Neuron (in vitro differentiated cells): ENCODE data around the gene COTL1.

Experiments
- H2AFZ ChIP-seq: one replicate; pipeline ENCODE4 v1.6.1; 2013; ENCODE audit warnings: low read depth, mild to moderate bottlenecking, inconsistent platforms, low read length, moderate library complexity
- H3K27me3 ChIP-seq: one replicate; pipeline ENCODE4 v1.6.1; 2013; ENCODE audit warnings: low read length; ENCODE audit not compliant: insufficient read depth
- H3K36me3 ChIP-seq: one replicate; pipeline ENCODE4 v1.6.1; 2013; ENCODE audit warnings: low read length; ENCODE audit not compliant: insufficient read depth
- H3K4me1 ChIP-seq: one replicate; pipeline ENCODE4 v1.6.1; 2013; ENCODE audit warnings: low read length; ENCODE audit not compliant: insufficient read depth
- H3K4me3 ChIP-seq: 2 replicates; pipeline ENCODE4 v1.5.1; 2013; ENCODE audit warnings: mild to moderate bottlenecking, low read length, moderate library complexity
- H3K9me3 ChIP-seq: one replicate; pipeline ENCODE4 v1.6.1; 2013; ENCODE audit warnings: low read length

COTL1 gene

GRCh38 chr16:84577034-84577803 lies 40.7 kb downstream of the COTL1 start:
- Histone ChIP-seq H3K4me1 (no peaks in the 10 kb centered on the region), H3K9me3 (peaks cover 3% of the 10 kb centered on the region), H3K4me3 (no peak overlapping the region), H2AFZ (no peak overlapping the region), H3K27me3 (no peaks in the 10 kb centered on the region), H3K36me3 (no peaks in the 10 kb centered on the region)

GRCh38 chr16:84575914-84576313 lies 42.0 kb downstream of the COTL1 start:
- peaks cover 8% of the 10 kb centered on the region for H3K9me3 ChIP-seq
- no peaks in the 10 kb centered on the region for H3K4me1 ChIP-seq
- H3K4me3 ChIP-seq: no peak overlapping the region
- H2AFZ ChIP-seq: no peak overlapping the region
- H3K36me3 ChIP-seq: no peaks in the 10 kb centered on the region
- H3K27me3 ChIP-seq: no peaks in the 10 kb centered on the region

GRCh38 chr16:84574191-84574590 lies 43.7 kb downstream of the COTL1 start:
- no peak overlapping the region for H2AFZ ChIP-seq
- H3K27me3 ChIP-seq: no peaks in the 10 kb centered on the region
- no peak overlapping the region for H3K4me3 ChIP-seq
- no peaks in the 10 kb centered on the region for H3K36me3 ChIP-seq
- H3K4me1 ChIP-seq: no peaks in the 10 kb centered on the region
- H3K9me3 ChIP-seq: peaks cover 8% of the 10 kb centered on the region

- Histone ChIP-seq H2AFZ (no peak overlapping the region), H3K27me3 (no peaks in the 10 kb centered on the region), H3K36me3 (peaks cover 12% of the 10 kb centered on the region), H3K4me3 (no peak overlapping the region), H3K9me3 (peaks cover 8% of the 10 kb centered on the region), H3K4me1 (no peaks in the 10 kb centered on the region)
Observed at GRCh38 chr16:84572096-84572495, 45.8 kb downstream of the COTL1 start.

- no peaks in the 10 kb centered on the region for H3K4me1 ChIP-seq
- H3K9me3 ChIP-seq: peaks cover 5% of the 10 kb centered on the region
- no peak overlapping the region for H2AFZ ChIP-seq
- no peaks in the 10 kb centered on the region for H3K27me3 ChIP-seq
- H3K36me3 ChIP-seq: peaks cover 12% of the 10 kb centered on the region
- H3K4me3 ChIP-seq: no peak overlapping the region
Observed at GRCh38 chr16:84571506-84571905, 46.4 kb downstream of the COTL1 start.

- H3K4me3 ChIP-seq: no peak overlapping the region
- H3K9me3 ChIP-seq: peaks cover 5% of the 10 kb centered on the region
- no peaks in the 10 kb centered on the region for H3K27me3 ChIP-seq
- H3K4me1 ChIP-seq: no peaks in the 10 kb centered on the region
- H2AFZ ChIP-seq: no peak overlapping the region
- peaks cover 18% of the 10 kb centered on the region for H3K36me3 ChIP-seq
Observed at GRCh38 chr16:84570739-84571403, 47.0 kb downstream of the COTL1 start.

GRCh38 chr16:84569382-84569987 lies 48.4 kb downstream of the COTL1 start:
- no peaks in the 10 kb centered on the region for H3K27me3 ChIP-seq
- peaks cover 25% of the 10 kb centered on the region for H3K36me3 ChIP-seq
- H3K4me1 ChIP-seq: no peaks in the 10 kb centered on the region
- H3K4me3 ChIP-seq: no peak overlapping the region
- H3K9me3 ChIP-seq: peaks cover 5% of the 10 kb centered on the region
- no peak overlapping the region for H2AFZ ChIP-seq

- no peaks in the 10 kb centered on the region for H3K27me3 ChIP-seq
- H3K4me1 ChIP-seq: no peaks in the 10 kb centered on the region
- H3K36me3 ChIP-seq: peaks cover 25% of the 10 kb centered on the region
- no peak overlapping the region for H3K4me3 ChIP-seq
- H2AFZ ChIP-seq: no peak overlapping the region
- peaks cover 5% of the 10 kb centered on the region for H3K9me3 ChIP-seq
Observed at GRCh38 chr16:84568066-84568465, 49.8 kb downstream of the COTL1 start.

GRCh38 chr16:84567286-84567962 lies 50.5 kb downstream of the COTL1 start:
- H3K27me3 ChIP-seq: no peaks in the 10 kb centered on the region
- H2AFZ ChIP-seq: no peak overlapping the region
- peaks cover 5% of the 10 kb centered on the region for H3K9me3 ChIP-seq
- H3K36me3 ChIP-seq: peaks cover 26% of the 10 kb centered on the region
- H3K4me3 ChIP-seq: no peak overlapping the region
- no peaks in the 10 kb centered on the region for H3K4me1 ChIP-seq

- Histone ChIP-seq H3K27me3 (no peaks in the 10 kb centered on the region), H3K4me1 (no peaks in the 10 kb centered on the region), H3K36me3 (peaks cover 32% of the 10 kb centered on the region), H2AFZ (no peak overlapping the region), H3K4me3 (no peak overlapping the region), H3K9me3 (peaks cover 5% of the 10 kb centered on the region)
Observed at GRCh38 chr16:84566545-84567257, 51.2 kb downstream of the COTL1 start.

- Histone ChIP-seq H3K4me1 (no peaks in the 10 kb centered on the region), H3K27me3 (no peaks in the 10 kb centered on the region), H3K36me3 (peaks cover 32% of the 10 kb centered on the region), H2AFZ (no peak overlapping the region), H3K9me3 (no peaks in the 10 kb centered on the region), H3K4me3 (no peak overlapping the region)
Observed at GRCh38 chr16:84565669-84566495, 52.0 kb downstream of the COTL1 start.

- Histone ChIP-seq H2AFZ (no peak overlapping the region), H3K4me1 (peaks cover 3% of the 10 kb centered on the region), H3K9me3 (no peaks in the 10 kb centered on the region), H3K4me3 (no peak overlapping the region), H3K36me3 (peaks cover 32% of the 10 kb centered on the region), H3K27me3 (no peaks in the 10 kb centered on the region)
Observed at GRCh38 chr16:84563786-84564420, 54.0 kb downstream of the COTL1 start.
